Activated T-cell treated with anti-CD3 and anti-CD28 coated beads, Interleukin-2, amount 50 U/mL, for 4 hours (primary cell): Measurements from ENCODE around the gene CDH2. TPM values are rescaled to one million over a fixed set of nuclear protein-coding genes. Genes with fewer than 3 reads are reported as not detected.

Experiments
- ATAC-seq, 2 donors: fragments of 200-7000 bp; cut with Tn5 transposase; one replicate each; pipeline ENCODE4 v1.10.0; 2021
- DNase-seq: peaks from one replicate; pipeline ENCODE4 v3.0.0-alpha.2; 2020
- H3K27me3 Mint-ChIP-seq: one replicate; pipeline ENCODE4 v1.8.0; 2021; ENCODE audit warnings: low read depth, mixed read lengths
- H3K36me3 Mint-ChIP-seq: one replicate; pipeline ENCODE4 v1.8.0; 2022; ENCODE audit warnings: mixed read lengths; ENCODE audit not compliant: insufficient read depth
- H3K4me1 Mint-ChIP-seq: one replicate; pipeline ENCODE4 v1.8.0; 2021; ENCODE audit warnings: low read depth, mixed read lengths
- H3K4me3 Mint-ChIP-seq: one replicate; pipeline ENCODE4 v1.8.0; 2021; ENCODE audit warnings: mild to moderate bottlenecking, moderate library complexity, mixed read lengths
- H3K9me3 Mint-ChIP-seq: one replicate; pipeline ENCODE4 v1.8.0; 2021; ENCODE audit warnings: mixed read lengths
- total RNA-seq, 3 donors: library from RNA; stranded (reverse); gene quantifications; one replicate each; pipeline ENCODE4 v1.2.1, GENCODE V29; 2021

Gene CDH2
- total RNA-seq, 3 donors from 2014 or later = 0.18 to 0.46 (median 0.22) TPM

GRCh38 chr18:27969206-27969605, 207.7 kb downstream of the CDH2 start:
- DNase-seq (no peak), ATAC-seq (no peak)
- no peaks in the 10 kb centered on the region for H3K27me3 Mint-ChIP-seq
- no peaks in the 10 kb centered on the region for H3K4me1 Mint-ChIP-seq
- H3K4me3 Mint-ChIP-seq = no peak overlapping the region
- H3K36me3 Mint-ChIP-seq = no peaks in the 10 kb centered on the region
- peaks cover 13% of the 10 kb centered on the region for H3K9me3 Mint-ChIP-seq

- Mint-ChIP-seq H3K4me3 (no peak overlapping the region), H3K27me3 (no peaks in the 10 kb centered on the region), H3K4me1 (no peaks in the 10 kb centered on the region), H3K36me3 (no peaks in the 10 kb centered on the region), H3K9me3 (peaks cover 10% of the 10 kb centered on the region)
- ATAC-seq = no peak
- no peak for DNase-seq
These were observed 208.8 kb downstream of the CDH2 start for GRCh38 chr18:27967913-27968824.

- no peak for DNase-seq
- no peak for ATAC-seq
- H3K27me3 Mint-ChIP-seq = no peaks in the 10 kb centered on the region
- no peak overlapping the region for H3K4me3 Mint-ChIP-seq
- no peaks in the 10 kb centered on the region for H3K36me3 Mint-ChIP-seq
- H3K9me3 Mint-ChIP-seq = peaks cover 7% of the 10 kb centered on the region
- H3K4me1 Mint-ChIP-seq = no peaks in the 10 kb centered on the region
These were observed 210.0 kb downstream of the CDH2 start for GRCh38 chr18:27966881-27967280.

GRCh38 chr18:27964811-27965210, 212.1 kb downstream of the CDH2 start:
- ATAC-seq (no peak), DNase-seq (no peak)
- H3K27me3 Mint-ChIP-seq = no peaks in the 10 kb centered on the region
- H3K9me3 Mint-ChIP-seq = peaks cover 8% of the 10 kb centered on the region
- no peak overlapping the region for H3K4me3 Mint-ChIP-seq
- H3K4me1 Mint-ChIP-seq = no peaks in the 10 kb centered on the region
- no peaks in the 10 kb centered on the region for H3K36me3 Mint-ChIP-seq

- no peak overlapping the region for H3K4me3 Mint-ChIP-seq
- H3K36me3 Mint-ChIP-seq = no peaks in the 10 kb centered on the region
- ATAC-seq = no peak
- H3K9me3 Mint-ChIP-seq = peaks cover 9% of the 10 kb centered on the region
- H3K27me3 Mint-ChIP-seq = no peaks in the 10 kb centered on the region
- no peak for DNase-seq
- no peaks in the 10 kb centered on the region for H3K4me1 Mint-ChIP-seq
These were observed 217.8 kb downstream of the CDH2 start for GRCh38 chr18:27959101-27959500.

GRCh38 chr18:27956001-27956640, 220.8 kb downstream of the CDH2 start:
- H3K36me3 Mint-ChIP-seq = no peaks in the 10 kb centered on the region
- H3K27me3 Mint-ChIP-seq = no peaks in the 10 kb centered on the region
- peaks cover 12% of the 10 kb centered on the region for H3K9me3 Mint-ChIP-seq
- no peak overlapping the region for H3K4me3 Mint-ChIP-seq
- ATAC-seq (no peak), DNase-seq (no peak)
- no peaks in the 10 kb centered on the region for H3K4me1 Mint-ChIP-seq

- DNase-seq (no peak), ATAC-seq (no peak)
- Mint-ChIP-seq H3K4me1 (no peaks in the 10 kb centered on the region), H3K36me3 (no peaks in the 10 kb centered on the region), H3K27me3 (no peaks in the 10 kb centered on the region), H3K4me3 (no peak overlapping the region), H3K9me3 (peaks cover 8% of the 10 kb centered on the region)
These were observed 222.7 kb downstream of the CDH2 start for GRCh38 chr18:27954226-27954625.

GRCh38 chr18:27952741-27953140, 224.2 kb downstream of the CDH2 start:
- no peak overlapping the region for H3K4me3 Mint-ChIP-seq
- ATAC-seq (no peak), DNase-seq (no peak)
- H3K9me3 Mint-ChIP-seq = peaks cover 8% of the 10 kb centered on the region
- no peaks in the 10 kb centered on the region for H3K27me3 Mint-ChIP-seq
- H3K4me1 Mint-ChIP-seq = no peaks in the 10 kb centered on the region
- H3K36me3 Mint-ChIP-seq = no peaks in the 10 kb centered on the region

- no peaks in the 10 kb centered on the region for H3K36me3 Mint-ChIP-seq
- DNase-seq (no peak), ATAC-seq (no peak)
- no peaks in the 10 kb centered on the region for H3K4me1 Mint-ChIP-seq
- peaks cover 8% of the 10 kb centered on the region for H3K9me3 Mint-ChIP-seq
- no peaks in the 10 kb centered on the region for H3K27me3 Mint-ChIP-seq
- no peak overlapping the region for H3K4me3 Mint-ChIP-seq
These were observed 226.2 kb downstream of the CDH2 start for GRCh38 chr18:27950648-27951228.

GRCh38 chr18:27948986-27949385, 227.9 kb downstream of the CDH2 start:
- Mint-ChIP-seq H3K36me3 (no peaks in the 10 kb centered on the region), H3K27me3 (no peaks in the 10 kb centered on the region), H3K4me3 (no peak overlapping the region), H3K9me3 (peaks cover 10% of the 10 kb centered on the region), H3K4me1 (no peaks in the 10 kb centered on the region)
- ATAC-seq = no peak
- no peak for DNase-seq

GRCh38 chr18:27942706-27943105, 234.2 kb downstream of the CDH2 start:
- DNase-seq (no peak), ATAC-seq (no peak)
- H3K4me1 Mint-ChIP-seq = no peaks in the 10 kb centered on the region
- H3K4me3 Mint-ChIP-seq = no peak overlapping the region
- H3K27me3 Mint-ChIP-seq = no peaks in the 10 kb centered on the region
- H3K36me3 Mint-ChIP-seq = no peaks in the 10 kb centered on the region
- H3K9me3 Mint-ChIP-seq = peaks cover 12% of the 10 kb centered on the region

- Mint-ChIP-seq H3K9me3 (peaks cover 19% of the 10 kb centered on the region), H3K36me3 (no peaks in the 10 kb centered on the region), H3K4me3 (no peak overlapping the region), H3K27me3 (no peaks in the 10 kb centered on the region), H3K4me1 (no peaks in the 10 kb centered on the region)
- ATAC-seq (no peak), DNase-seq (no peak)
These were observed 245.4 kb downstream of the CDH2 start for GRCh38 chr18:27931535-27931934.

GRCh38 chr18:27922780-27923179, 254.2 kb downstream of the CDH2 start:
- no peak for ATAC-seq
- Mint-ChIP-seq H3K27me3 (no peaks in the 10 kb centered on the region), H3K4me1 (no peaks in the 10 kb centered on the region), H3K36me3 (no peaks in the 10 kb centered on the region), H3K9me3 (peaks cover 11% of the 10 kb centered on the region), H3K4me3 (no peak overlapping the region)
- no peak for DNase-seq

GRCh38 chr18:27921904-27922751, 254.8 kb downstream of the CDH2 start:
- DNase-seq = no peak
- ATAC-seq = no peak
- H3K9me3 Mint-ChIP-seq = peaks cover 12% of the 10 kb centered on the region
- H3K4me3 Mint-ChIP-seq = no peak overlapping the region
- no peaks in the 10 kb centered on the region for H3K36me3 Mint-ChIP-seq
- H3K27me3 Mint-ChIP-seq = no peaks in the 10 kb centered on the region
- no peaks in the 10 kb centered on the region for H3K4me1 Mint-ChIP-seq
